Stimulated activated CD4-positive, alpha-beta T cell treated with anti-CD3 and anti-CD28 coated beads, Interleukin-1b, Interleukin-23, amount 100 ng/mL, for 4 hours (primary cell): ENCODE results near the gene HTN3.
"Not testable (repeated sequence)": the region's sequence is repeated elsewhere in the genome, so short reads cannot be mapped to it uniquely, and the experiment has no call there.

Experiments
- DNase-seq, 2 donors: peaks; one replicate each; pipeline ENCODE4 v3.0.0-alpha.2; 2020; ENCODE audit warnings: low read depth in 2 of 2

The HTN3 gene

GRCh38 chr4:70028159-70028558, at the start of gene HTN3:
TSS of gene HTN3 (plus strand) at chr4:70028459. CDS start at chr4:70030741, 2,282 bp downstream.
- DNase-seq: not testable (repeated sequence)

- no peak for DNase-seq
These were observed 44.2 kb upstream of the HTN3 start for GRCh38 chr4:69984030-69984443.

GRCh38 chr4:69986663-69987062, 41.6 kb upstream of the HTN3 start:
- no peak for DNase-seq

GRCh38 chr4:69991016-69991415, 37.2 kb upstream of the HTN3 start:
- DNase-seq: no peak

- no peak for DNase-seq
These were observed 33.5 kb upstream of the HTN3 start for GRCh38 chr4:69994782-69995181.

GRCh38 chr4:69995526-69996016, 32.7 kb upstream of the HTN3 start, which contains the start of gene STATH:
TSS of gene STATH (plus strand) at chr4:69995966. CDS start at chr4:69998438, 2,472 bp downstream.
- DNase-seq: no peak

GRCh38 chr4:69999420-69999819, 28.8 kb upstream of the HTN3 start:
- DNase-seq: no peak

GRCh38 chr4:70000711-70001110, 27.5 kb upstream of the HTN3 start:
- no peak for DNase-seq

- no peak for DNase-seq
These were observed 25.8 kb upstream of the HTN3 start for GRCh38 chr4:70002507-70002906.

GRCh38 chr4:70008771-70009170, 19.5 kb upstream of the HTN3 start:
- no peak for DNase-seq

GRCh38 chr4:70019006-70019405, 9.3 kb upstream of the HTN3 start:
- not testable (repeated sequence) for DNase-seq

- no peak for DNase-seq
These were observed 5.0 kb upstream of the HTN3 start for GRCh38 chr4:70023218-70023617.

GRCh38 chr4:70027011-70027410, 1.2 kb upstream of the HTN3 start:
- DNase-seq: no peak

GRCh38 chr4:70037559-70037958, 9.3 kb downstream of the HTN3 start:
- DNase-seq: not testable (repeated sequence)

GRCh38 chr4:70039928-70040327, 11.7 kb downstream of the HTN3 start:
- DNase-seq: not testable (repeated sequence)

GRCh38 chr4:70041652-70042286, 13.5 kb downstream of the HTN3 start:
- no peak for DNase-seq

- DNase-seq: not testable (repeated sequence)
These were observed 21.9 kb downstream of the HTN3 start, which contains the start of gene HTN1 for GRCh38 chr4:70050138-70050537. TSS of gene HTN1 (plus strand) at chr4:70050438. CDS start at chr4:70053077, 2,639 bp downstream.

GRCh38 chr4:70056534-70056933, 28.3 kb downstream of the HTN3 start:
- not testable (repeated sequence) for DNase-seq

- DNase-seq: no peak
These were observed 29.4 kb downstream of the HTN3 start for GRCh38 chr4:70057651-70058050.

GRCh38 chr4:70059149-70059548, 30.9 kb downstream of the HTN3 start:
- no peak for DNase-seq

GRCh38 chr4:70062000-70062399, 33.7 kb downstream of the HTN3 start:
- no peak for DNase-seq

- DNase-seq: no peak
These were observed 51.9 kb downstream of the HTN3 start for GRCh38 chr4:70080205-70080604.
